ENCODE measurements around the gene HTR2B.

- TF ChIP-seq, protein P1, sequence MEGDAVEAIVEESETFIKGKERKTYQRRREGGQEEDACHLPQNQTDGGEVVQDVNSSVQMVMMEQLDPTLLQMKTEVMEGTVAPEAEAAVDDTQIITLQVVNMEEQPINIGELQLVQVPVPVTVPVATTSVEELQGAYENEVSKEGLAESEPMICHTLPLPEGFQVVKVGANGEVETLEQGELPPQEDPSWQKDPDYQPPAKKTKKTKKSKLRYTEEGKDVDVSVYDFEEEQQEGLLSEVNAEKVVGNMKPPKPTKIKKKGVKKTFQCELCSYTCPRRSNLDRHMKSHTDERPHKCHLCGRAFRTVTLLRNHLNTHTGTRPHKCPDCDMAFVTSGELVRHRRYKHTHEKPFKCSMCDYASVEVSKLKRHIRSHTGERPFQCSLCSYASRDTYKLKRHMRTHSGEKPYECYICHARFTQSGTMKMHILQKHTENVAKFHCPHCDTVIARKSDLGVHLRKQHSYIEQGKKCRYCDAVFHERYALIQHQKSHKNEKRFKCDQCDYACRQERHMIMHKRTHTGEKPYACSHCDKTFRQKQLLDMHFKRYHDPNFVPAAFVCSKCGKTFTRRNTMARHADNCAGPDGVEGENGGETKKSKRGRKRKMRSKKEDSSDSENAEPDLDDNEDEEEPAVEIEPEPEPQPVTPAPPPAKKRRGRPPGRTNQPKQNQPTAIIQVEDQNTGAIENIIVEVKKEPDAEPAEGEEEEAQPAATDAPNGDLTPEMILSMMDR (conservative IDR thresholded peaks at IDR 0.05 in 1 of 2, IDR thresholded peaks at IDR 0.05 in 1 of 2; ENCODE audit: low read depth in 1 of 2, low read length in 2 of 2): no peak
- no peak for TF ChIP-seq EZH2 (IDR thresholded peaks at IDR 0.05; ENCODE audit: low read length, missing control alignments)
Observed at GRCh38 chr2:231099918-231100317, 24.9 kb downstream of the HTR2B start.

All from fibroblast of lung (primary cell).